ENCODE data around the gene USP6NL.

The USP6NL gene

DNA sequence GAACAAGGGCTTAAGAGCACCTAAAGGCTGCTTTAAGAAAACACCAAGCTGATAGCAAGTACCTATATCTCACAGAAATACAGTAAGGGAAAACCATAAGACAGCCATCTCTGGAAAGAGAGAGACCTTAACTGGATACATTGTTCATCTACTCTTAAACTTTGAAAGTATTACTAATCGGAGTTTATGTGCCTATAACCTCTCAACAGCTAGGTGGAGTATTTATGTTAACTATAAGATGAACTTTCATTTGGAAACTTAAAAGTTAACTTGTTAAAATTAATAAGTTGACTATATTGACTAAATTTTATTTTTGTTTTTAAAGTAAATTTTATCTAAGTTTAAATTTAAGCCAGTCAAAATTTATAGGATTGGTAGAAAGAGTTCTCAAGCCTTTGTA is 90.6 kb downstream of the USP6NL start:
- Histone ChIP-seq H3K36me3 (replicated peaks in 1 of 2; ENCODE audit: control insufficient read depth in 2 of 2, insufficient read depth in 2 of 2, low read length in 2 of 2) (peaks cover 2 to 59% of the 10 kb centered on the region in 2 donors), H3K27me3 (ENCODE audit: control insufficient read depth in 3 of 3, insufficient read depth in 3 of 3, low read depth in 1 of 3, low read length in 3 of 3) (no peaks in the 10 kb centered on the region), H2BK120ac (ENCODE audit: low read depth, low read length) (no peak overlapping the region), H2BK15ac (ENCODE audit: low read length) (no peak overlapping the region), H3K18ac (ENCODE audit: low read length) (no peak overlapping the region), H3K9ac (ENCODE audit: low read depth, low read length, poor library complexity) (no peak overlapping the region), H3K79me1 (ENCODE audit: low read depth, low read length) (no peaks in the 10 kb centered on the region), H3K4ac (ENCODE audit: low read length) (no peak overlapping the region), H3K14ac (ENCODE audit: low read length) (no peak overlapping the region), H4K91ac (ENCODE audit: low read depth, low read length, poor library complexity) (no peak overlapping the region), H2AK5ac (ENCODE audit: low read depth, low read length) (no peak overlapping the region), H3K9me3 (replicated peaks in 1 of 2; ENCODE audit: control insufficient read depth in 2 of 2, insufficient read depth in 1 of 2, low read depth in 1 of 2, low read length in 2 of 2) (no peaks in the 10 kb centered on the region), H2BK12ac (ENCODE audit: low read length) (no peak overlapping the region), H3K4me1 (ENCODE audit: control insufficient read depth in 2 of 2, insufficient read depth in 1 of 2, low read depth in 1 of 2, low read length in 2 of 2) (peaks cover 0 to 2% of the 10 kb centered on the region in 2 donors), H3K4me3 (ENCODE audit: low read length in 2 of 2) (no peak overlapping the region), H3K23ac (ENCODE audit: low read depth, low read length, poor library complexity) (no peak overlapping the region), H3K27ac (replicated peaks; ENCODE audit: low read length) (no peak overlapping the region), H3K4me2 (ENCODE audit: insufficient read depth, low read length, poor library complexity, severe bottlenecking) (no peak overlapping the region), H2BK5ac (ENCODE audit: low read length) (no peak overlapping the region), H2AFZ (ENCODE audit: low read length) (no peak overlapping the region), H4K8ac (ENCODE audit: low read depth, low read length) (no peak overlapping the region)
- WGBS, 2 donors (ENCODE audit: extremely low coverage in 2 of 2, insufficient read length in 2 of 2, insufficient replicate concordance in 1 of 2): no CpG with 5 or more reads among the region's 1 CpG
- no peak for DNase-seq (ENCODE audit: low spot score)

DNA sequence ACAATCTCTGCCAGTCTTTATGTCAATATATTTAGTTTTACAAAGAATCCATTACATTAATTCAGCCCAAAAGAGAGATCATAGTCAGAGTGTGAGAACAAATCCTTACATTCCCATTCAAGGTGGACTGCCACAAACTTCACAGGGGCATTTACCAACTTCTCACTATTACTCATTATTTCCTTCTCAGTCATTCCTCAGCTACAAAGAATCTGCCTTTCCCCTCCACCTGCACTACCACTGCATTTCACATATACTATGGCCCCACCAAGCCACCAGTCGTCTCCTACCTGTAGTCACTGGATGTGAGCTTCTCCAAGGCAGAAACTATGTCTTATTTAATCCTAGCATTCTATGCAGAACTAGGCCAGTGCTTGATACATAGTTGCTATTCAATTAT is 94.3 kb downstream of the USP6NL start:
- Histone ChIP-seq H3K27me3 (ENCODE audit: control insufficient read depth in 3 of 3, insufficient read depth in 3 of 3, low read depth in 1 of 3, low read length in 3 of 3) (no peaks in the 10 kb centered on the region), H4K91ac (ENCODE audit: low read depth, low read length, poor library complexity) (no peak overlapping the region), H2BK120ac (ENCODE audit: low read depth, low read length) (no peak overlapping the region), H3K79me1 (ENCODE audit: low read depth, low read length) (no peaks in the 10 kb centered on the region), H2BK12ac (ENCODE audit: low read length) (no peak overlapping the region), H3K36me3 (replicated peaks in 1 of 2; ENCODE audit: control insufficient read depth in 2 of 2, insufficient read depth in 2 of 2, low read length in 2 of 2) (peaks cover 7 to 21% of the 10 kb centered on the region in 2 donors), H3K4me3 (ENCODE audit: low read length in 2 of 2) (no peak overlapping the region), H2BK5ac (ENCODE audit: low read length) (no peak overlapping the region), H2AFZ (ENCODE audit: low read length) (no peak overlapping the region), H2AK5ac (ENCODE audit: low read depth, low read length) (no peak overlapping the region), H3K27ac (replicated peaks; ENCODE audit: low read length) (no peak overlapping the region), H2BK15ac (ENCODE audit: low read length) (no peak overlapping the region), H3K14ac (ENCODE audit: low read length) (no peak overlapping the region), H3K4me1 (ENCODE audit: control insufficient read depth in 2 of 2, insufficient read depth in 1 of 2, low read depth in 1 of 2, low read length in 2 of 2) (peaks cover 0 to 2% of the 10 kb centered on the region in 2 donors), H3K4ac (ENCODE audit: low read length) (no peak overlapping the region), H3K23ac (ENCODE audit: low read depth, low read length, poor library complexity) (no peak overlapping the region), H3K18ac (ENCODE audit: low read length) (no peak overlapping the region), H3K4me2 (ENCODE audit: insufficient read depth, low read length, poor library complexity, severe bottlenecking) (no peak overlapping the region), H4K8ac (ENCODE audit: low read depth, low read length) (no peak overlapping the region), H3K9ac (ENCODE audit: low read depth, low read length, poor library complexity) (no peak overlapping the region), H3K9me3 (replicated peaks in 1 of 2; ENCODE audit: control insufficient read depth in 2 of 2, insufficient read depth in 1 of 2, low read depth in 1 of 2, low read length in 2 of 2) (no peaks in the 10 kb centered on the region)
- WGBS, 2 donors (ENCODE audit: extremely low coverage in 2 of 2, insufficient read length in 2 of 2, insufficient replicate concordance in 1 of 2): no CpG with 5 or more reads among the region's 1 CpG
- DNase-seq (ENCODE audit: low spot score): no peak

DNA sequence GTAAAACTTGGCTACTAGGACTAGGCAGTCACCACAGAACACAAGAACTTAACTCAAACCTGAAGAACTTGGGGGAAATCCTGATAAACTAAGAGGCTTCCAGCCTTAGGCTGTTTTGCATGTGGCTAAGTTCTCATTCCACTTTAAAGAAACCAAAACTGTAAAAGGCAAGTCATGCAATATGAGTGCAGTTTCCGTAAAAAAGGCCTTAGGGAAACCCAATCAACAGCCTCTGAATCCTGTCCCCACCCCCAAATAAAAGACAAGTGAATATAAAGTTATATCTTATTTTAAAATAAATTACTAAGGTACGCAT is 95.1 kb downstream of the USP6NL start:
- no peaks in the 10 kb centered on the region for H3K9me3 ChIP-seq (replicated peaks in 1 of 2; ENCODE audit: control insufficient read depth in 2 of 2, insufficient read depth in 1 of 2, low read depth in 1 of 2, low read length in 2 of 2)
- H4K91ac ChIP-seq (ENCODE audit: low read depth, low read length, poor library complexity): no peak overlapping the region
- peaks cover 0 to 3% of the 10 kb centered on the region in 2 donors for H3K4me1 ChIP-seq (ENCODE audit: control insufficient read depth in 2 of 2, insufficient read depth in 1 of 2, low read depth in 1 of 2, low read length in 2 of 2)
- no peak overlapping the region for H3K18ac ChIP-seq (ENCODE audit: low read length)
- no peaks in the 10 kb centered on the region for H3K27me3 ChIP-seq (ENCODE audit: control insufficient read depth in 3 of 3, insufficient read depth in 3 of 3, low read depth in 1 of 3, low read length in 3 of 3)
- H2BK120ac ChIP-seq (ENCODE audit: low read depth, low read length): no peak overlapping the region
- H4K8ac ChIP-seq (ENCODE audit: low read depth, low read length): no peak overlapping the region
- no peak for DNase-seq (ENCODE audit: low spot score)
- no CpG with 5 or more reads among the region's 2 CpGs for WGBS, 2 donors (ENCODE audit: extremely low coverage in 2 of 2, insufficient read length in 2 of 2, insufficient replicate concordance in 1 of 2)
- no peak overlapping the region for H2BK12ac ChIP-seq (ENCODE audit: low read length)
- H3K4me3 ChIP-seq (ENCODE audit: low read length in 2 of 2): no peak overlapping the region
- H3K27ac ChIP-seq (replicated peaks; ENCODE audit: low read length): no peak overlapping the region
- H2AK5ac ChIP-seq (ENCODE audit: low read depth, low read length): no peak overlapping the region
- no peaks in the 10 kb centered on the region for H3K79me1 ChIP-seq (ENCODE audit: low read depth, low read length)
- H3K23ac ChIP-seq (ENCODE audit: low read depth, low read length, poor library complexity): no peak overlapping the region
- H2BK15ac ChIP-seq (ENCODE audit: low read length): no peak overlapping the region
- no peak overlapping the region for H3K14ac ChIP-seq (ENCODE audit: low read length)
- no peak overlapping the region for H3K4me2 ChIP-seq (ENCODE audit: insufficient read depth, low read length, poor library complexity, severe bottlenecking)
- H3K4ac ChIP-seq (ENCODE audit: low read length): no peak overlapping the region
- peaks cover 8 to 14% of the 10 kb centered on the region in 2 donors for H3K36me3 ChIP-seq (replicated peaks in 1 of 2; ENCODE audit: control insufficient read depth in 2 of 2, insufficient read depth in 2 of 2, low read length in 2 of 2)
- no peak overlapping the region for H2BK5ac ChIP-seq (ENCODE audit: low read length)
- no peak overlapping the region for H2AFZ ChIP-seq (ENCODE audit: low read length)
- no peak overlapping the region for H3K9ac ChIP-seq (ENCODE audit: low read depth, low read length, poor library complexity)

DNA sequence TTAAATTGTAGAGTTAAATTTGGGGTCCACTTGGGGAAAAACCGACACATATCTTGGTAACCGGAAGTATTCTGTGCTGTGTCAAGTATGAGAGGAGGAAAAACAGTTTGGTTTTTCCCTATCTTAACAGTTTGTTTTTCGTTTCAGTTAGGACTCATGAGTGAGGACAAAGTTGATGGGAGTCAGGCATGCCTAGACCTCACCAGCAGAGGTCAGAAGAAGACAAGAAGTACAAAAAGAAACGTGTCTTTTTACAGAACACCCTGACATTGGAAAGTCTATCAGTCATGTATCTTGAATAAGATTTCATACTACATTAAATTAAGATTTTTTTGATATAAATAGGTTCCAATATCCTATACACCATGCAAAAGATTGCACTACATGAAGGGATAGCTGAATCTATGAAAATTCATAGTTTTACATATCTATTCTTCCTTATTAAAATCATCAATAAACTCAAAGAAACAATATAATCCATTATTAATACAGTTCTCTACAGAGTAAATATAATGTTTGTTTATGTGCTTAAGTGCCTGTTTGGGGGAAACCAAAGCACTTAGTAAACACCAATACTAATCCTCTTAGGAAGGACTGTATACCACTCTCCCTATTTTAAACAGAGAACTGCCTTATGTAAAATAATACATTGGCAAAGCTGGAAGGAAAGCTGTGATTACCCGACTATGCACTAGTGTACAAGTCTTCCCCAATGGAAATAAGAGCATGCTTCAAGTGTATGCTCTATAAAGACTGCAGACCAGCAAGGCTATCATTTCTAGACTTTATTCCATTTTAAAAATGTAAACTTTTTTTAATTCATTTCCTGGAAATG is 95.6 kb downstream of the USP6NL start:
- peaks cover 0 to 4% of the 10 kb centered on the region in 2 donors for H3K4me1 ChIP-seq (ENCODE audit: control insufficient read depth in 2 of 2, insufficient read depth in 1 of 2, low read depth in 1 of 2, low read length in 2 of 2)
- WGBS, 2 donors (ENCODE audit: extremely low coverage in 2 of 2, insufficient read length in 2 of 2, insufficient replicate concordance in 1 of 2): no CpG with 5 or more reads among the region's 5 CpGs
- H4K8ac ChIP-seq (ENCODE audit: low read depth, low read length): no peak overlapping the region
- no peaks in the 10 kb centered on the region for H3K27me3 ChIP-seq (ENCODE audit: control insufficient read depth in 3 of 3, insufficient read depth in 3 of 3, low read depth in 1 of 3, low read length in 3 of 3)
- no peak overlapping the region for H3K4me2 ChIP-seq (ENCODE audit: insufficient read depth, low read length, poor library complexity, severe bottlenecking)
- no peak overlapping the region for H2BK15ac ChIP-seq (ENCODE audit: low read length)
- no peak overlapping the region for H4K91ac ChIP-seq (ENCODE audit: low read depth, low read length, poor library complexity)
- peaks cover 8 to 14% of the 10 kb centered on the region in 2 donors for H3K36me3 ChIP-seq (replicated peaks in 1 of 2; ENCODE audit: control insufficient read depth in 2 of 2, insufficient read depth in 2 of 2, low read length in 2 of 2)
- DNase-seq (ENCODE audit: low spot score): no peak
- no peak overlapping the region for H2AK5ac ChIP-seq (ENCODE audit: low read depth, low read length)
- H3K9ac ChIP-seq (ENCODE audit: low read depth, low read length, poor library complexity): no peak overlapping the region
- H3K79me1 ChIP-seq (ENCODE audit: low read depth, low read length): no peaks in the 10 kb centered on the region
- H2BK5ac ChIP-seq (ENCODE audit: low read length): no peak overlapping the region
- no peak overlapping the region for H2BK12ac ChIP-seq (ENCODE audit: low read length)
- H3K18ac ChIP-seq (ENCODE audit: low read length): no peak overlapping the region
- no peak overlapping the region for H3K4ac ChIP-seq (ENCODE audit: low read length)
- H3K4me3 ChIP-seq (ENCODE audit: low read length in 2 of 2): no peak overlapping the region
- H2AFZ ChIP-seq (ENCODE audit: low read length): no peak overlapping the region
- H2BK120ac ChIP-seq (ENCODE audit: low read depth, low read length): no peak overlapping the region
- no peak overlapping the region for H3K14ac ChIP-seq (ENCODE audit: low read length)
- no peak overlapping the region for H3K23ac ChIP-seq (ENCODE audit: low read depth, low read length, poor library complexity)
- no peaks in the 10 kb centered on the region for H3K9me3 ChIP-seq (replicated peaks in 1 of 2; ENCODE audit: control insufficient read depth in 2 of 2, insufficient read depth in 1 of 2, low read depth in 1 of 2, low read length in 2 of 2)
- H3K27ac ChIP-seq (replicated peaks; ENCODE audit: low read length): no peak overlapping the region
